GM12891 (cell line): Measurements from ENCODE around the gene PTAR1.

Experiments used
- PAX5 ChIP-seq: IDR thresholded peaks from 2 replicates; pipeline ENCODE4 v1.6.1; 2011; ENCODE audit warnings: low read length, moderate library complexity, mild to moderate bottlenecking; ENCODE audit not compliant: insufficient read depth, severe bottlenecking
- POLR2A ChIP-seq: IDR thresholded peaks from 2 replicates; pipeline ENCODE4 v1.6.1; 2011; ENCODE audit warnings: low read depth, low read length, control low read depth
- POLR2AphosphoS5 ChIP-seq: IDR thresholded peaks from 2 replicates; pipeline ENCODE4 v1.6.1; 2011; ENCODE audit warnings: low read depth, low read length, control low read depth
- POU2F2 ChIP-seq: IDR thresholded peaks from 2 replicates; pipeline ENCODE4 v1.6.1; 2011; ENCODE audit warnings: low read depth, mild to moderate bottlenecking, control low read depth, low read length, moderate library complexity
- SPI1 ChIP-seq: IDR thresholded peaks from 2 replicates; pipeline ENCODE4 v1.6.1; 2011; ENCODE audit warnings: low read depth, low read length, control low read depth
- TAF1 ChIP-seq: IDR thresholded peaks from 2 replicates; pipeline ENCODE4 v1.6.1; 2011; ENCODE audit warnings: low read depth, low read length, control low read depth

- TF ChIP-seq TAF1 (no peak), POLR2AphosphoS5 (no peak), POLR2A (no peak), POU2F2 (no peak), SPI1 (no peak), PAX5 (no peak)
Observed at GRCh38 chr9:69671311-69671878, 88.4 kb downstream of the PTAR1 start.
